Activated T-helper 2 cell treated with anti-CD3 and anti-CD28 coated beads, Interferon-gamma antibody, Interleukin-2, Interleukin-4, amounts not matched to agents 10 μg/mL and 5 μg/mL and 100 μg/mL, durations not matched to agents 14 hours and 24 hours and 36 hours (primary cell): Measurements from ENCODE around the gene VSIG2. TPM values are rescaled to one million over a fixed set of nuclear protein-coding genes. Genes with fewer than 3 reads are reported as not detected.
"Not testable (repeated sequence)": the region's sequence is repeated elsewhere in the genome, so short reads cannot be mapped to it uniquely, and the experiment has no call there.

Experiments used
- DNase-seq: peaks from one replicate; pipeline ENCODE4 v3.0.0; 2021; ENCODE audit warnings: low spot score
- H3K27ac Mint-ChIP-seq: one replicate; pipeline ENCODE4 v1.8.0; 2021; ENCODE audit warnings: mixed read lengths
- H3K27me3 Mint-ChIP-seq: one replicate; pipeline ENCODE4 v1.8.0; 2021; ENCODE audit warnings: low read depth, mixed read lengths
- H3K36me3 Mint-ChIP-seq: one replicate; pipeline ENCODE4 v1.8.0; 2021; ENCODE audit warnings: low read depth, mixed read lengths
- H3K4me1 Mint-ChIP-seq: one replicate; pipeline ENCODE4 v1.8.0; 2021; ENCODE audit warnings: low read depth, mixed read lengths
- H3K4me3 Mint-ChIP-seq: one replicate; pipeline ENCODE4 v1.8.0; 2021; ENCODE audit warnings: low read depth, mild to moderate bottlenecking, moderate library complexity, mixed read lengths
- H3K9me3 Mint-ChIP-seq: one replicate; pipeline ENCODE4 v1.8.0; 2021; ENCODE audit warnings: mixed read lengths
- intact Hi-C: fragments of 100-400 bp; cut with micrococcal nuclease; formaldehyde crosslinking; loops from one replicate; pipeline ENCODE4 v1.15.1; 2023
- total RNA-seq: library from RNA; stranded (reverse); gene quantifications from 2 replicates; pipeline ENCODE4 v1.2.3, GENCODE V29; 2022

The VSIG2 gene
- total RNA-seq, 1 donor from 2014 or later: not detected

GRCh38 chr11:124779568-124779967 lies 27.5 kb upstream of the VSIG2 start:
- Mint-ChIP-seq H3K36me3 (peaks cover 13% of the 10 kb centered on the region), H3K27me3 (no peaks in the 10 kb centered on the region), H3K4me3 (no peak overlapping the region), H3K27ac (no peak overlapping the region), H3K4me1 (peaks cover 15% of the 10 kb centered on the region), H3K9me3 (no peaks in the 10 kb centered on the region)
- intact Hi-C loops: no loop called here
- DNase-seq: no peak

- peaks cover 13% of the 10 kb centered on the region for H3K36me3 Mint-ChIP-seq
- no peak for DNase-seq
- intact Hi-C loops: no loop called here
- no peaks in the 10 kb centered on the region for H3K27me3 Mint-ChIP-seq
- no peak overlapping the region for H3K27ac Mint-ChIP-seq
- peaks cover 14% of the 10 kb centered on the region for H3K4me1 Mint-ChIP-seq
- H3K9me3 Mint-ChIP-seq: no peaks in the 10 kb centered on the region
- no peak overlapping the region for H3K4me3 Mint-ChIP-seq
Measured at GRCh38 chr11:124778281-124778680, 26.2 kb upstream of the VSIG2 start.

GRCh38 chr11:124776865-124777645 lies 25.0 kb upstream of the VSIG2 start:
- no peak for DNase-seq
- Mint-ChIP-seq H3K4me3 (no peak overlapping the region), H3K36me3 (peaks cover 14% of the 10 kb centered on the region), H3K4me1 (peaks cover 14% of the 10 kb centered on the region), H3K9me3 (no peaks in the 10 kb centered on the region), H3K27ac (no peak overlapping the region), H3K27me3 (no peaks in the 10 kb centered on the region)
- intact Hi-C loops: no loop called here

GRCh38 chr11:124770959-124771358 lies 18.9 kb upstream of the VSIG2 start:
- H3K4me1 Mint-ChIP-seq, H3K27me3 Mint-ChIP-seq, H3K4me3 Mint-ChIP-seq, H3K27ac Mint-ChIP-seq, H3K9me3 Mint-ChIP-seq, intact Hi-C loops, DNase-seq: not testable (repeated sequence)
- H3K36me3 Mint-ChIP-seq: peaks cover 13% of the 10 kb centered on the region

GRCh38 chr11:124769806-124770774 lies 18.0 kb upstream of the VSIG2 start:
- Mint-ChIP-seq H3K27ac (no peak overlapping the region), H3K36me3 (peaks cover 13% of the 10 kb centered on the region), H3K9me3 (no peaks in the 10 kb centered on the region), H3K27me3 (no peaks in the 10 kb centered on the region), H3K4me1 (peaks cover 4% of the 10 kb centered on the region), H3K4me3 (no peak overlapping the region)
- intact Hi-C loops: no loop called here
- no peak for DNase-seq

GRCh38 chr11:124768914-124769313 lies 16.9 kb upstream of the VSIG2 start:
- peaks cover 4% of the 10 kb centered on the region for H3K4me1 Mint-ChIP-seq
- H3K9me3 Mint-ChIP-seq: no peaks in the 10 kb centered on the region
- H3K27ac Mint-ChIP-seq: no peak overlapping the region
- DNase-seq: no peak
- intact Hi-C loops: no loop called here
- peaks cover 13% of the 10 kb centered on the region for H3K36me3 Mint-ChIP-seq
- H3K27me3 Mint-ChIP-seq: no peaks in the 10 kb centered on the region
- H3K4me3 Mint-ChIP-seq: no peak overlapping the region

- Mint-ChIP-seq H3K4me3 (no peak overlapping the region), H3K4me1 (peaks cover 8% of the 10 kb centered on the region), H3K36me3 (peaks cover 8% of the 10 kb centered on the region), H3K27me3 (peaks cover 10% of the 10 kb centered on the region), H3K27ac (no peak overlapping the region), H3K9me3 (no peaks in the 10 kb centered on the region)
- intact Hi-C loops: no loop called here
- no peak for DNase-seq
Measured at GRCh38 chr11:124766156-124766555, 14.1 kb upstream of the VSIG2 start.

- peaks cover 15% of the 10 kb centered on the region for H3K4me1 Mint-ChIP-seq
- H3K27me3 Mint-ChIP-seq: peaks cover 32% of the 10 kb centered on the region
- H3K27ac Mint-ChIP-seq: peak overlapping the region; percentile 67
Measured at GRCh38 chr11:124763156-124763947, 11.3 kb upstream of the VSIG2 start.

GRCh38 chr11:124762624-124763155 lies 10.6 kb upstream of the VSIG2 start:
- Mint-ChIP-seq H3K36me3 (peaks cover 8% of the 10 kb centered on the region), H3K4me1 (peaks cover 17% of the 10 kb centered on the region)

More at GRCh38 chr11:124763156-124763947, 11.3 kb upstream of the VSIG2 start:
- no peaks in the 10 kb centered on the region for H3K9me3 Mint-ChIP-seq
- H3K36me3 Mint-ChIP-seq: peaks cover 8% of the 10 kb centered on the region
- peak overlapping the region; percentile 98 for H3K4me3 Mint-ChIP-seq
- DNase-seq: peak; percentile 73
- intact Hi-C loops: loop anchor here (1.0 to 2.0 kb wide), 6 partner anchors 17 to 119 kb away; partner anchors contain the start of gene MSANTD2

GRCh38 chr11:124762105-124762623 lies 10.1 kb upstream of the VSIG2 start, which contains the start of gene ESAM:
TSS of gene ESAM (minus strand) at chr11:124762290. CDS start at chr11:124762154, 136 bp downstream.
- peaks cover 17% of the 10 kb centered on the region for H3K4me1 Mint-ChIP-seq
- DNase-seq: peak; percentile 64
- peaks cover 44% of the 10 kb centered on the region for H3K27me3 Mint-ChIP-seq
- intact Hi-C loops: loop anchor here (2.0 kb wide), 4 partner anchors 15 to 75 kb away; partner anchors contain the start of gene MSANTD2
- H3K9me3 Mint-ChIP-seq: no peaks in the 10 kb centered on the region
- peak within 1 kb of the TSS; percentile 98 for H3K4me3 Mint-ChIP-seq
- peak within 1 kb of the TSS; percentile 67 for H3K27ac Mint-ChIP-seq
- H3K36me3 Mint-ChIP-seq: peaks cover 8% of the 10 kb centered on the region

More at GRCh38 chr11:124762624-124763155, 10.6 kb upstream of the VSIG2 start:
- Mint-ChIP-seq H3K9me3 (no peaks in the 10 kb centered on the region), H3K4me3 (peak overlapping the region; percentile 98), H3K27ac (no peak overlapping the region), H3K27me3 (peaks cover 39% of the 10 kb centered on the region)
- DNase-seq: no peak
- intact Hi-C loops: loop anchor here (1.0 to 2.0 kb wide), 6 partner anchors 16 to 118 kb away; partner anchors contain the start of gene MSANTD2

- intact Hi-C loops: loop anchor here (2.0 kb wide), 4 partner anchors 15 to 75 kb away; partner anchors contain the start of gene MSANTD2
- Mint-ChIP-seq H3K27ac (no peak overlapping the region), H3K4me1 (peaks cover 17% of the 10 kb centered on the region), H3K9me3 (no peaks in the 10 kb centered on the region), H3K27me3 (peaks cover 49% of the 10 kb centered on the region), H3K36me3 (peaks cover 4% of the 10 kb centered on the region), H3K4me3 (peak overlapping the region; percentile 49)
- no peak for DNase-seq
Measured at GRCh38 chr11:124761301-124762104, 9.4 kb upstream of the VSIG2 start.
